ENCODE data around the gene TMEM232. TPM values are rescaled to one million over a fixed set of nuclear protein-coding genes. Genes with fewer than 3 reads are reported as not detected.

TMEM232 gene
- total and polyA plus RNA-seq, 7 donors: 0.25 to 1.4 (median 0.58) TPM

DNA sequence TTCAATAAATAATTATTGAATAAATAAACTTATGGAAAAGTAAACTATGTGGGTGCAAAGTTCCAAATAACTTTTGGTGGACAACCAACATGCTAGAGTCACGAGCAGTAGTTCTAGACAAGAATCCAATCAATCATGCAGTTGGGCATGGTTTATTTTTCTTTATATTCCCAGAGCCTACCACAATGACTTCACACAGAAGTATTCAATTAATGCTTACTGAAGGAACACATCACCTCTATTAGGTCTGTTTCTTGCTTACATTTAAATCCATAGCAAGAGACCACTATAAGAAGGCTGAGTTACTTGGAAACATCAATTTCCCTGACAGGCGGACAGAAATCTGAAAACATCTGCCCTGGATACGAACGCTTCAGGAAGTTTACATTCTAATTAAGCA is 214.2 kb downstream of the TMEM232 start:
- WGBS, 3 donors: 76 to 78% (median 78%) methylated on average over 4 of the region's 4 CpGs
- intact Hi-C loops (cut with DNase I): no loop called here

DNA sequence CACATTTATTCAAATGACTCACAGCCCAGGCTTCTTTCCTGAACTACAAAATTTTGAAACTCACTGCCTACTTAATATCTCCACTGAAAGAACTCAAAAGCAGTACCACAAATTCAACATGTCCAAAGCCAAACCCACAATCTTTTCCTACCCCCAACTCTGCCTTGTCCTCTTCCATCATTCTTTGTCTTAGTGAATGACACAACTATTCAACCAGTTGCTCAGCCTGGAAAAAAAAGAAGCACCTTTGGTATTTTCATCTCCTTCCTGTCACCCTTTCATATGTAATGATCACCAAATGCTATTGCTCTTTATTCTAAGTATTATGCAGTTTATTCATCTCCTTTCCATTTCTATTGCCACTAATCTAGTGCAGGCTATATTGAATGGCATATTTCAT is 216.3 kb downstream of the TMEM232 start:
- Histone ChIP-seq H3K27me3 (ENCODE audit: insufficient read depth in 3 of 3, low read length in 2 of 3) (no peaks in the 10 kb centered on the region), H3K27ac (no peak overlapping the region), H3K4me1 (no peaks in the 10 kb centered on the region), H3K4me3 (no peak overlapping the region), H3K36me3 (ENCODE audit: insufficient read depth in 1 of 2, low read depth in 1 of 2) (no peaks in the 10 kb centered on the region), H3K9me3 (no peaks in the 10 kb centered on the region)
- ATAC-seq (no peak), DNase-seq (no peak)
- intact Hi-C loops (cut with DNase I): no loop called here
- TF ChIP-seq, protein P1, sequence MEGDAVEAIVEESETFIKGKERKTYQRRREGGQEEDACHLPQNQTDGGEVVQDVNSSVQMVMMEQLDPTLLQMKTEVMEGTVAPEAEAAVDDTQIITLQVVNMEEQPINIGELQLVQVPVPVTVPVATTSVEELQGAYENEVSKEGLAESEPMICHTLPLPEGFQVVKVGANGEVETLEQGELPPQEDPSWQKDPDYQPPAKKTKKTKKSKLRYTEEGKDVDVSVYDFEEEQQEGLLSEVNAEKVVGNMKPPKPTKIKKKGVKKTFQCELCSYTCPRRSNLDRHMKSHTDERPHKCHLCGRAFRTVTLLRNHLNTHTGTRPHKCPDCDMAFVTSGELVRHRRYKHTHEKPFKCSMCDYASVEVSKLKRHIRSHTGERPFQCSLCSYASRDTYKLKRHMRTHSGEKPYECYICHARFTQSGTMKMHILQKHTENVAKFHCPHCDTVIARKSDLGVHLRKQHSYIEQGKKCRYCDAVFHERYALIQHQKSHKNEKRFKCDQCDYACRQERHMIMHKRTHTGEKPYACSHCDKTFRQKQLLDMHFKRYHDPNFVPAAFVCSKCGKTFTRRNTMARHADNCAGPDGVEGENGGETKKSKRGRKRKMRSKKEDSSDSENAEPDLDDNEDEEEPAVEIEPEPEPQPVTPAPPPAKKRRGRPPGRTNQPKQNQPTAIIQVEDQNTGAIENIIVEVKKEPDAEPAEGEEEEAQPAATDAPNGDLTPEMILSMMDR (IDR thresholded peaks at IDR 0.05): no peak

More for the DNA sequence above, 214.2 kb downstream of the TMEM232 start:
- Histone ChIP-seq H3K9me3 (no peaks in the 10 kb centered on the region), H3K4me1 (no peaks in the 10 kb centered on the region), H3K4me3 (no peak overlapping the region), H3K27me3 (ENCODE audit: insufficient read depth in 3 of 3, low read length in 2 of 3) (no peaks in the 10 kb centered on the region), H3K27ac (no peak overlapping the region), H3K36me3 (ENCODE audit: insufficient read depth in 1 of 2, low read depth in 1 of 2) (no peaks in the 10 kb centered on the region)
- TF ChIP-seq, protein P1 (IDR thresholded peaks at IDR 0.05): no peak
- DNase-seq (no peak), ATAC-seq (no peak)

DNA sequence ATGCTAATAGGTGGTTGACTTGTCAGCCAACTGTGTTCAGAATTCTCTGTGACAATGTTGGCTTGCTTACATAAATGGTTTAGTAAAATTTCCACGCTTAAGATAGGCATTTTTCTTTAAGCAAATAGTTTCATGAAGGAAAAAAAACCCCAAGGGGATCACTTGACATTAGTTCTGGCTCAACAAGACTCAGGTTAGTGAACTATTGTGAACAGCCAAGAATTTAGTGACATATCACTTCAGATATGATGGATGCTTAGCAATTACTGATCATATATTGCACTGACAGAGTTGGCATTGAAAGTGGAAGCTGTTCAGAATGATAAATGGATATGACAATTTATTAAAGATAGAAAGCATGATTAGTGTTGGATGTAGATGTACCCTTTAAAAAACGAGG is 218.5 kb downstream of the TMEM232 start:
- DNase-seq: no peak
- Histone ChIP-seq H3K4me1 (no peaks in the 10 kb centered on the region), H3K9me3 (no peaks in the 10 kb centered on the region)

DNA sequence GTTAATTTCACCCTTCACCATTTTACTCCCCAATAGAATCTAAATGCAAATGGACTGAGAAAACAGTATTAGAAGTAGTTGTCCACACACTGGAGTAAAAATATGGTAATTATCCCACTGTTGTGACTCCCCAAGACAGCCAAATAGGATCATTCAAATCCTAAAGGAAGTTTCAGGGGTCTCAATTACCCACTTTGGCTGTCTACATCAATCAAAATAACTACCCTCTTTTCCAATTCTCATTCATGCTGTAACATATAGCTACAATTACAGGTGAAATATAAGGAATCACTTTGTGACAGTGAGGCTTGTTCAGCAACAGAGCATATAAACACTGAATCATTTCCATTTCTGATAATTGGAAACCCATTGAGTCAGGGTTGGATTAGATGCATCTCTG is 220.1 kb downstream of the TMEM232 start:
- TF ChIP-seq, protein P1 (IDR thresholded peaks at IDR 0.05): no peak
- no peaks in the 10 kb centered on the region for H3K9me3 ChIP-seq
- no peaks in the 10 kb centered on the region for H3K27me3 ChIP-seq (ENCODE audit: insufficient read depth in 3 of 3, low read length in 2 of 3)
- H3K4me1 ChIP-seq: no peaks in the 10 kb centered on the region
- H3K4me3 ChIP-seq: no peak overlapping the region
- no peak for DNase-seq
- no peaks in the 10 kb centered on the region for H3K36me3 ChIP-seq (ENCODE audit: insufficient read depth in 1 of 2, low read depth in 1 of 2)
- ATAC-seq: no peak
- no peak overlapping the region for H3K27ac ChIP-seq
- intact Hi-C loops (cut with DNase I): no loop called here

More for the DNA sequence above, 218.5 kb downstream of the TMEM232 start:
- Histone ChIP-seq H3K27me3 (ENCODE audit: insufficient read depth in 3 of 3, low read length in 2 of 3) (no peaks in the 10 kb centered on the region), H3K4me3 (no peak overlapping the region), H3K27ac (no peak overlapping the region), H3K36me3 (ENCODE audit: insufficient read depth in 1 of 2, low read depth in 1 of 2) (no peaks in the 10 kb centered on the region)
- 41 to 57% (median 53%) methylated on average over 2 of the region's 2 CpGs for WGBS, 3 donors
- intact Hi-C loops (cut with DNase I): no loop called here
- TF ChIP-seq, protein P1 (IDR thresholded peaks at IDR 0.05): no peak
- no peak for ATAC-seq

DNA sequence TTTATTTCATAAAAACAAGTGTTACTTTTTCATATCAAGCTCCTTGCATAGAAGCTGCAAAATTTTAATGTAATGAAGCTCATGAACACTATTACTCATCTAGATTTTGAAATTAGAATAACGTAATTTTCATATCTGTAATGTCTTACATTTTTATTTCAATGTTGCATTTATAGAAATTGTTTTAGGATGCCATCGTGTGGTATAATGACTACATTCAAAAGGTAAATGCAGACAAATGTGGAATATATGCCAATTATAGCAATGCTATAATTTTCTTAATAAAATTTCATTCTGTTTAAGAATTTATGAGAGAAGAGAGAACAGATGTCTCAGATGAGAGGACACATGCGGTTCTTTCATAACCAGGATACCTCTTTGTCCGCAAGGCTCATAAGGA is 230.2 kb downstream of the TMEM232 start:
- intact Hi-C loops (cut with DNase I): no loop called here
- Histone ChIP-seq H3K4me3 (no peak overlapping the region), H3K36me3 (ENCODE audit: insufficient read depth in 1 of 2, low read depth in 1 of 2) (no peaks in the 10 kb centered on the region), H3K27me3 (ENCODE audit: insufficient read depth in 3 of 3, low read length in 2 of 3) (no peaks in the 10 kb centered on the region), H3K9me3 (no peaks in the 10 kb centered on the region), H3K27ac (no peak overlapping the region), H3K4me1 (no peaks in the 10 kb centered on the region)
- ATAC-seq (no peak), DNase-seq (no peak)
- WGBS, 3 donors: 66 to 74% (median 68%) methylated on average over 4 of the region's 4 CpGs
- TF ChIP-seq, protein P1 (IDR thresholded peaks at IDR 0.05): no peak

Measured in psoas muscle (tissue), 8 donors.